SU-DHL-6 (cell line): ENCODE measurements around the gene KRT78.

Experiments used
- H2AFZ ChIP-seq: fragments of 200-600 bp; sonication (generic); 2 replicates; pipeline ENCODE4 v1.6.1; 2014; ENCODE audit warnings: low read depth, mild to moderate bottlenecking, moderate library complexity, mixed read lengths, antibody characterized with exemption, low read length; ENCODE audit not compliant: severe bottlenecking
- H3F3A ChIP-seq: fragments of 200-600 bp; shearing (Covaris generic); 2 replicates; pipeline ENCODE4 v1.6.0; 2016; ENCODE audit warnings: antibody characterized with exemption, mild to moderate bottlenecking; ENCODE audit not compliant: insufficient read depth
- H3K27ac ChIP-seq: fragments of 200-600 bp; sonication (generic); 2 replicates; pipeline ENCODE4 v1.5.1; 2016; ENCODE audit warnings: low read depth, mild to moderate bottlenecking, low read length, moderate library complexity, mixed read lengths
- H3K27me3 ChIP-seq: fragments of 200-600 bp; sonication (generic), shearing (Covaris generic); 2 replicates; pipeline ENCODE4 v1.6.0; 2014; ENCODE audit warnings: mild to moderate bottlenecking, low read length
- H3K36me3 ChIP-seq: fragments of 200-600 bp; sonication (generic); 2 replicates; pipeline ENCODE4 v1.6.1; 2014; ENCODE audit warnings: mild to moderate bottlenecking, low read length, mixed read lengths
- H3K4me2 ChIP-seq: fragments of 300-600, 200-600 bp; shearing (Covaris generic), sonication (generic); 2 replicates; pipeline ENCODE4 v1.6.0; 2014; ENCODE audit warnings: low read length, low read depth, mild to moderate bottlenecking; ENCODE audit not compliant: poor library complexity, severe bottlenecking
- H3K4me3 ChIP-seq: fragments of 200-600 bp; sonication (generic); 2 replicates; pipeline ENCODE4 v1.5.1; 2014; ENCODE audit warnings: antibody characterized with exemption, low read length, mild to moderate bottlenecking, mixed read lengths; ENCODE audit not compliant: insufficient read depth, poor library complexity, severe bottlenecking
- H3K79me2 ChIP-seq: fragments of 200-600 bp; sonication (generic); 2 replicates; pipeline ENCODE4 v1.6.1; 2014; ENCODE audit warnings: mild to moderate bottlenecking, low read length, moderate library complexity; ENCODE audit not compliant: insufficient read depth
- H3K9ac ChIP-seq: fragments of 200-600 bp; sonication (generic); 2 replicates; pipeline ENCODE4 v1.7.0; 2014; ENCODE audit warnings: mild to moderate bottlenecking, low read length
- H3K9me2 ChIP-seq: fragments of 200-600 bp; sonication (generic); replicated peaks from 2 replicates; pipeline ENCODE4 v1.6.1; 2014; ENCODE audit warnings: low read length; ENCODE audit not compliant: insufficient read depth
- H3K9me3 ChIP-seq: fragments of 200-600 bp; sonication (generic); 2 replicates; pipeline ENCODE4 v1.6.1; 2014; ENCODE audit warnings: low read length, mixed read lengths; ENCODE audit not compliant: insufficient read depth
- H4K20me1 ChIP-seq: fragments of 200-600 bp; sonication (generic); 2 replicates; pipeline ENCODE4 v1.6.1; 2014; ENCODE audit warnings: low read depth, mild to moderate bottlenecking, antibody characterized with exemption, low read length, moderate library complexity, mixed read lengths
- CTCF ChIP-seq: fragments of 200-600 bp; sonication (generic); IDR thresholded peaks from one replicate; pipeline ENCODE4 v1.5.1; 2017; ENCODE audit warnings: antibody characterized with exemption, mild to moderate bottlenecking, low read length, moderate library complexity; ENCODE audit not compliant: insufficient read depth, poor library complexity, severe bottlenecking
- EZH2phosphoT487 ChIP-seq: fragments of 200-600 bp; sonication (generic), shearing (Covaris generic); conservative IDR thresholded peaks from 2 replicates; pipeline ENCODE4 v1.6.1; 2018; ENCODE audit warnings: mild to moderate bottlenecking, antibody characterized with exemption, low read length, moderate library complexity, mixed read lengths

Gene KRT78

GRCh38 chr12:52818887-52819420 lies 29.8 kb downstream of the KRT78 start:
- H3K9me2 ChIP-seq: no peaks in the 10 kb centered on the region
- no peaks in the 10 kb centered on the region for H3K36me3 ChIP-seq
- H3K79me2 ChIP-seq: no peaks in the 10 kb centered on the region
- H4K20me1 ChIP-seq: no peaks in the 10 kb centered on the region
- no peaks in the 10 kb centered on the region for H3K9me3 ChIP-seq
- no peak overlapping the region for H3K4me3 ChIP-seq
- no peak overlapping the region for H3K9ac ChIP-seq
- H3K27me3 ChIP-seq: no peaks in the 10 kb centered on the region
- TF ChIP-seq EZH2phosphoT487 (no peak), CTCF (no peak)
- H3K27ac ChIP-seq: no peak overlapping the region
- H3F3A ChIP-seq: no peaks in the 10 kb centered on the region
- no peak overlapping the region for H3K4me2 ChIP-seq
- no peak overlapping the region for H2AFZ ChIP-seq

GRCh38 chr12:52818388-52818787 lies 30.4 kb downstream of the KRT78 start:
- TF ChIP-seq EZH2phosphoT487 (no peak), CTCF (no peak)
- Histone ChIP-seq H4K20me1 (no peaks in the 10 kb centered on the region), H3K4me2 (no peak overlapping the region), H2AFZ (no peak overlapping the region), H3K4me3 (no peak overlapping the region), H3K9me2 (no peaks in the 10 kb centered on the region), H3K27ac (no peak overlapping the region), H3F3A (no peaks in the 10 kb centered on the region), H3K36me3 (no peaks in the 10 kb centered on the region), H3K79me2 (no peaks in the 10 kb centered on the region), H3K9ac (no peak overlapping the region), H3K9me3 (no peaks in the 10 kb centered on the region), H3K27me3 (no peaks in the 10 kb centered on the region)

- Histone ChIP-seq H4K20me1 (no peaks in the 10 kb centered on the region), H3K9ac (no peak overlapping the region), H2AFZ (no peak overlapping the region), H3K79me2 (no peaks in the 10 kb centered on the region), H3K27ac (no peak overlapping the region), H3K4me2 (no peak overlapping the region), H3F3A (no peaks in the 10 kb centered on the region), H3K36me3 (no peaks in the 10 kb centered on the region), H3K9me3 (no peaks in the 10 kb centered on the region), H3K9me2 (no peaks in the 10 kb centered on the region), H3K4me3 (no peak overlapping the region), H3K27me3 (no peaks in the 10 kb centered on the region)
- no peak for TF ChIP-seq CTCF
- TF ChIP-seq EZH2phosphoT487: no peak
Observed at GRCh38 chr12:52817699-52818238, 31.0 kb downstream of the KRT78 start.
